ENCODE measurements around the gene DVL3. TPM values are rescaled to one million over a fixed set of nuclear protein-coding genes. Genes with fewer than 3 reads are reported as not detected.
A peak's percentile ranks its signal among the peaks of the same experiment; 100 is the strongest.
"Not testable (repeated sequence)": the region's sequence is repeated elsewhere in the genome, so short reads cannot be mapped to it uniquely, and the experiment has no call there.

The DVL3 gene
- total RNA-seq (2014; rRNA removed; shearing (Covaris generic)): 36.2 and 38.3 TPM in 2 replicates

DNA sequence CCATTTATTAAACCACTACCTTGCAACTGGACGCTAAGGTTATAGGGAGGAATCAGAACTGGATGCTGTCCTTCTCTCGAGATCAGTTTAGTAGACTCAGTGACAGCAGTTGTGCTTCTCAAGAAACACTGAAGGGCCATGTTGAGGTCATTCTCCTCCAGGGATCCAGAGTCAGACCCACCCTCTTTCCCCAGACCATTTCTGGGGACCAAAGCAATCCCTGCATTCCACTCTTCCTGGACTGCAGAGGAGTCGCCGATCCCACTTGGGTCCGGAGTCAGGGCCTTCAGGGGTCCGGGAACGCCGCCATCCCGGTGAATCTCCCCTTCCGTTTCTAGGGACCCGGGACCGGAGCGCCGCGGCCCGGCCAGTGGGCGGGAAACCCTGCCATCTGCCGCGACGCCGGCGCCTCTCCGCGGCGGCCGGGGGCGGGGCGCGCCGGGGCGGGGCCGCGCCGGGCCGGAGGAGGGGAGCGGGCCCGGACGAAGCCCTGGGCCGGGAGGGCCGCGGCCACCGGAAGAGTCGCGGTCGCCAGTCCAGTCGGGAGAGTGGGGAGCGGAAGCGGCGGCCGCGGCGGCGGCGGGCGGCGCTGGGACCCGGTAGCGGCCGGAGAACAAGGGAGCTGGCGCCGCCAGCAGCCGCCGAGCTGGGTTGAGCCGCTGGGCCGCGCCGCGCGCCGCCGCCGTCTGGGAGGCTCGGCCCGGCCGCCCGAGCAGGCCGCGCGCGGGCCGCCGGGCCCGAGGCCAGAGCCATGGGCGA, at the start of gene DVL3:
Gene DVL3, plus strand, starts transcription at position 493 of the 759 bp plus-strand sequence. Its CDS starts 259 bp downstream, at position 752.
- peak; percentile 43 for DNase-seq (ENCODE audit: low spot score)

- DNase-seq (ENCODE audit: low spot score): peak; percentile 77
Measured at GRCh38 chr3:184110316-184110725, 44.9 kb upstream of the DVL3 start.

GRCh38 chr3:184116017-184116416, 39.2 kb upstream of the DVL3 start:
- DNase-seq (ENCODE audit: low spot score): no peak

- DNase-seq (ENCODE audit: low spot score): no peak
Measured at GRCh38 chr3:184117636-184118035, 37.5 kb upstream of the DVL3 start.

GRCh38 chr3:184121031-184121430, 34.1 kb upstream of the DVL3 start:
- not testable (repeated sequence) for DNase-seq (ENCODE audit: low spot score)

DNA sequence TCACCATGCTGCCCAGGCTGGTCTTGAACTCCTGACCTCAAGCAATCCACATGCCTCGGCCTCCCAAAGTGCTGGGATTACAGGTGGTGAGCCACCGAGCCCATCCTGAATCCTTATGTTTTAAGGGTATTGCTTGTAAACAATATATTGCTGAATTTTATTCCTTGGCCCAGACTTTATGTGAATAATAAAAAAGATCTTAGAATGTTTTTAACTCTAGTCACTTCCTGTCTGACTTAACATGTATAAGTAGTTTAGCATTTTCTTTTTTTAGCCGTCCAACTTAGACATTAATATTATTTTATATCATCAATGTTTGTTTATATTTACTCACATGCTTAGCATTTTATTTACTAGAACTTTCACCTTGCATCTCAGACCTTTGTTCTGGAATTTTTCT, 29.2 kb upstream of the DVL3 start:
- no peak for DNase-seq (ENCODE audit: low spot score)

GRCh38 chr3:184129012-184129411, 26.2 kb upstream of the DVL3 start:
- peak; percentile 39 for DNase-seq (ENCODE audit: low spot score)

DNA sequence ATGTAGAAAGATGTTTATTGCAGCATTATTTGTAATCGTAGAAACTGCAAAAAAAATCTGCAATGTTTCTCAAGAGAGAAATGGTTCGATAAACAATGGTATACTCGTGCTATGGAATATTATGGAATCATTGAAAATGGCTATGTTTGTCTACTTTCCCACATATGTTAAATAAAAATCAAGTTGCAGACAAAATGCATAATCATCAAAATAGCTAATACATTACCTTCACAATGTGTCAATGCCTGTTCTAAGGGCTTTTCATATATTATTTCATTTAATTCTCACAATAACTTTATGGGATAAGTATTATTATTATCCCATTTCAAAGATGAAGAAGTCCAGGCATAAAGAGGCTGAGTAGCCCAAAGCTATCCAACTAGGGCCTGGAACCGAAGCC, 22.2 kb upstream of the DVL3 start:
- no peak for DNase-seq (ENCODE audit: low spot score)

GRCh38 chr3:184133840-184134745, 21.1 kb upstream of the DVL3 start:
- peak; percentile 69 for DNase-seq (ENCODE audit: low spot score)

- DNase-seq (ENCODE audit: low spot score): no peak
Measured at GRCh38 chr3:184134746-184135148, 20.4 kb upstream of the DVL3 start.

GRCh38 chr3:184135149-184135910, 19.8 kb upstream of the DVL3 start, which contains the start of gene EIF2B5:
TSS of gene EIF2B5 (plus strand) at chr3:184135358. CDS start at chr3:184135386, 28 bp downstream.
- DNase-seq (ENCODE audit: low spot score): peak; percentile 82

- DNase-seq (ENCODE audit: low spot score): no peak
Measured at GRCh38 chr3:184135911-184136260, 19.3 kb upstream of the DVL3 start.

- DNase-seq (ENCODE audit: low spot score): no peak
Measured at GRCh38 chr3:184140436-184140835, 14.7 kb upstream of the DVL3 start.

DNA sequence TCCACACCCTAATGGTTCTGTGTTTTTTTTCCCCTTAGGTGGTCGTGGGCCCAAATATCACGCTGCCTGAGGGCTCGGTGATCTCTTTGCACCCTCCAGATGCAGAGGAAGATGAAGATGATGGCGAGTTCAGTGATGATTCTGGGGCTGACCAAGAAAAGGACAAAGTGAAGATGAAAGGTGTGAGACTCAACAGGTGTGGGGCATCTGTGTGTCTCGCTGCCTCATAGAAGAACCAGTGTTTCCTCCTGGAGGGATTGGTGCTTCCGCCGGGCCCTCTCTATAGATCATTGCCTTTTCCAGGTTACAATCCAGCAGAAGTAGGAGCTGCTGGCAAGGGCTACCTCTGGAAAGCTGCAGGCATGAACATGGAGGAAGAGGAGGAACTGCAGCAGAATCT, 13.0 kb upstream of the DVL3 start:
- no peak for DNase-seq (ENCODE audit: low spot score)

GRCh38 chr3:184143327-184143726, 11.8 kb upstream of the DVL3 start:
- no peak for DNase-seq (ENCODE audit: low spot score)

GRCh38 chr3:184144505-184144904, 10.7 kb upstream of the DVL3 start:
- no peak for DNase-seq (ENCODE audit: low spot score)

GRCh38 chr3:184145111-184145524, 10.1 kb upstream of the DVL3 start:
- DNase-seq (ENCODE audit: low spot score): peak; percentile 76

- no peak for DNase-seq (ENCODE audit: low spot score)
Measured at GRCh38 chr3:184145751-184146270, 9.4 kb upstream of the DVL3 start.

GRCh38 chr3:184148076-184148475, 7.1 kb upstream of the DVL3 start:
- DNase-seq (ENCODE audit: low spot score): no peak

DNA sequence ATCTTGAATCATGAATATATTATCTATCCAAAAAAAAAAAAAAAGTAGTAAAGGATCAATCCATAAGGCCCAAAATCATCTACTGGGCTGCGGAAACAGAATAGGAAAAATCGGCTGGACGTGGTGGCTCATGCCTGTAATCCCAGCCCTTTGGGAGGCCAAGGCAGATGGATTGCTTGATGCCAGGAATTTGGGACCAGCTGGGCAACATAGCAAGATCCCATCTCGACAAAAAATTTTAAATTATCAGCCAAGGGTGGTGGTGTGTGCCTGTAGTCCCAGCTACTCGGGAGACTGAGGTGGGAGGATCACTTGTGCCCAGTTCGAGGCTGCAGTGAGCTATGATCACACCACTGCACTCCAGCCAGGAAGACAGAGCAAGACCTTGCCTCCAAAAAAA, 6.1 kb upstream of the DVL3 start:
- DNase-seq (ENCODE audit: low spot score): no peak

GRCh38 chr3:184149770-184150169, 5.4 kb upstream of the DVL3 start:
- DNase-seq (ENCODE audit: low spot score): not testable (repeated sequence)
